Caco-2 (cell line): Measurements from ENCODE around the gene NDRG4. TPM values are rescaled to one million over a fixed set of nuclear protein-coding genes. Genes with fewer than 3 reads are reported as not detected.

Source experiments
- BruUV-seq: library from RNA; stranded (reverse); fragments of 400-500 nt; replicated peaks from 2 replicates; lab custom pipeline; 2021; lab: Mats Ljungman, UMichigan
- CTCF ChIA-PET: fragments of 300-600 bp; sonication (Branson Sonifier 250); formaldehyde crosslinking; loops from one replicate; lab custom pipeline; 2022; ENCODE audit warnings: antibody characterized with exemption; lab: Charles Lee
- POLR2A ChIA-PET: fragments of 300-600 bp; sonication (Branson Sonifier 250); formaldehyde crosslinking; loops from one replicate; lab custom pipeline; 2022; ENCODE audit warnings: antibody characterized with exemption; lab: Charles Lee
- DNase-seq, 2 experiments: peaks; one replicate each; pipeline versions ENCODE4 v3.0.0 to v3.0.0-alpha.2; 2020 to 2022
- H3K27me3 ChIP-seq: replicated peaks from 2 replicates; pipeline ENCODE4 v1.6.0; 2011; ENCODE audit warnings: low read length; ENCODE audit not compliant: control insufficient read depth, insufficient read depth
- H3K36me3 ChIP-seq: 2 replicates; pipeline ENCODE4 v1.5.1; 2011; ENCODE audit warnings: low read length; ENCODE audit not compliant: control insufficient read depth, insufficient read depth
- H3K4me1 ChIP-seq: fragments of 250-450 bp; sonication (Bioruptor Pico); 2 replicates; pipeline ENCODE4 v1.5.1; 2020; ENCODE audit warnings: mild to moderate bottlenecking
- H3K4me3 ChIP-seq: 2 replicates; pipeline ENCODE4 v1.5.1; 2011; ENCODE audit warnings: low read depth, mild to moderate bottlenecking, control low read depth, low read length
- H3K9me3 ChIP-seq: fragments of 250-450 bp; sonication (Bioruptor Pico); 2 replicates; pipeline ENCODE4 v1.5.1; 2020; ENCODE audit warnings: mild to moderate bottlenecking, moderate library complexity
- H3K27ac Mint-ChIP-seq: one replicate; pipeline ENCODE4 v1.8.0; 2022; ENCODE audit warnings: mixed read lengths; ENCODE audit not compliant: unreplicated experiment
- H3K27me3 Mint-ChIP-seq: one replicate; pipeline ENCODE4 v1.8.0; 2022; ENCODE audit warnings: mixed read lengths; ENCODE audit not compliant: insufficient read depth, unreplicated experiment
- H3K36me3 Mint-ChIP-seq: one replicate; pipeline ENCODE4 v1.8.0; 2022; ENCODE audit warnings: mild to moderate bottlenecking, mixed read lengths; ENCODE audit not compliant: insufficient read depth, unreplicated experiment
- H3K4me1 Mint-ChIP-seq: one replicate; pipeline ENCODE4 v1.8.0; 2022; ENCODE audit warnings: low read depth, mixed read lengths; ENCODE audit not compliant: unreplicated experiment
- H3K4me3 Mint-ChIP-seq: one replicate; pipeline ENCODE4 v1.8.0; 2022; ENCODE audit warnings: mild to moderate bottlenecking, moderate library complexity, mixed read lengths; ENCODE audit not compliant: unreplicated experiment
- H3K9me3 Mint-ChIP-seq: one replicate; pipeline ENCODE4 v1.8.0; 2022; ENCODE audit warnings: mixed read lengths; ENCODE audit not compliant: unreplicated experiment
- intact Hi-C: fragments of 100-400 bp; cut with micrococcal nuclease; formaldehyde crosslinking; loops from one replicate; pipeline ENCODE4 v1.10.0; 2022; ENCODE audit not compliant: unreplicated experiment
- total RNA-seq: library from RNA; stranded (reverse); gene quantifications from 2 replicates; pipeline ENCODE4 v1.2.3, GENCODE V29; 2022
- TF ChIP-seq, protein P1 (sequence below), 2 experiments: fragments of 200-600 bp in 1 of 2; IDR thresholded peaks; 1 replicate in 1 of 2; 2 replicates in 1 of 2; pipeline versions ENCODE4 v1.5.1 to v1.8.0; 2011 to 2022; ENCODE audit warnings: antibody characterized with exemption in 1 of 2, control low read depth in 1 of 2, inconsistent platforms in 1 of 2, low read depth in 1 of 2, low read length in 1 of 2, mild to moderate bottlenecking in 1 of 2, moderate library complexity in 1 of 2; ENCODE audit not compliant: insufficient read depth in 1 of 2, severe bottlenecking in 1 of 2, unreplicated experiment in 1 of 2

NDRG4 gene
- total RNA-seq, 1 experiment from 2014 or later, result 10.7 TPM

DNA sequence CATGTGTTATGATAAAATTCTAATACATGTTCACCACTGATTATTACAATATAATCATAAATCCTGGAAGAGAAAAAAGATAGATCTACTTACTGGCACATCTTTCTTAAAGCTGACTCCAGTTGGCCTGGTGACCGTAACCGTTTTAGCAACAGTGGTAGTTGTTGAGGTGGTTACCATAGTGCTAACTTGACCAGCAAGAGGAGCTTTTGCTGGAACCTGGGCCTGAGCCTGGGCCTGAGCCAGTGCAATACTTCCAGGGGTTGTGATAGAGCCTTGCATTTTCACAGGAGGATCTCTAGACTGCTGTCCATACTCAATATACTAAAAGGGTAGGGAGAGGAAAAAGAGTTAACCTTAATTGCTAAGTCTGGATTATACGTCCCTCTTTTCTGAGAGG, 51.6 kb downstream of the NDRG4 start:
- TF ChIP-seq, protein P1, sequence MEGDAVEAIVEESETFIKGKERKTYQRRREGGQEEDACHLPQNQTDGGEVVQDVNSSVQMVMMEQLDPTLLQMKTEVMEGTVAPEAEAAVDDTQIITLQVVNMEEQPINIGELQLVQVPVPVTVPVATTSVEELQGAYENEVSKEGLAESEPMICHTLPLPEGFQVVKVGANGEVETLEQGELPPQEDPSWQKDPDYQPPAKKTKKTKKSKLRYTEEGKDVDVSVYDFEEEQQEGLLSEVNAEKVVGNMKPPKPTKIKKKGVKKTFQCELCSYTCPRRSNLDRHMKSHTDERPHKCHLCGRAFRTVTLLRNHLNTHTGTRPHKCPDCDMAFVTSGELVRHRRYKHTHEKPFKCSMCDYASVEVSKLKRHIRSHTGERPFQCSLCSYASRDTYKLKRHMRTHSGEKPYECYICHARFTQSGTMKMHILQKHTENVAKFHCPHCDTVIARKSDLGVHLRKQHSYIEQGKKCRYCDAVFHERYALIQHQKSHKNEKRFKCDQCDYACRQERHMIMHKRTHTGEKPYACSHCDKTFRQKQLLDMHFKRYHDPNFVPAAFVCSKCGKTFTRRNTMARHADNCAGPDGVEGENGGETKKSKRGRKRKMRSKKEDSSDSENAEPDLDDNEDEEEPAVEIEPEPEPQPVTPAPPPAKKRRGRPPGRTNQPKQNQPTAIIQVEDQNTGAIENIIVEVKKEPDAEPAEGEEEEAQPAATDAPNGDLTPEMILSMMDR (IDR thresholded peaks at IDR 0.05; ENCODE audit: insufficient read depth in 1 of 2, low read depth in 1 of 2, low read length in 1 of 2, severe bottlenecking in 1 of 2, unreplicated experiment in 1 of 2), result no peak
- Histone ChIP-seq H3K36me3 (peaks cover 2% of the 10 kb centered on the region), H3K4me3 (no peak overlapping the region), H3K9me3 (no peaks in the 10 kb centered on the region), H3K27me3 (no peaks in the 10 kb centered on the region), H3K4me1 (no peaks in the 10 kb centered on the region)
- Mint-ChIP-seq H3K9me3 (no peaks in the 10 kb centered on the region), H3K27me3 (no peaks in the 10 kb centered on the region), H3K27ac (no peak overlapping the region), H3K4me1 (no peaks in the 10 kb centered on the region), H3K4me3 (no peak overlapping the region), H3K36me3 (peaks cover 95% of the 10 kb centered on the region)
- peak in 1 of 2 experiments; percentile 12 for DNase-seq
- POLR2A ChIA-PET, result no interaction called here
- CTCF ChIA-PET, result no interaction called here
- BruUV-seq, result no TSS peak
- intact Hi-C loops, result no loop called here

DNA sequence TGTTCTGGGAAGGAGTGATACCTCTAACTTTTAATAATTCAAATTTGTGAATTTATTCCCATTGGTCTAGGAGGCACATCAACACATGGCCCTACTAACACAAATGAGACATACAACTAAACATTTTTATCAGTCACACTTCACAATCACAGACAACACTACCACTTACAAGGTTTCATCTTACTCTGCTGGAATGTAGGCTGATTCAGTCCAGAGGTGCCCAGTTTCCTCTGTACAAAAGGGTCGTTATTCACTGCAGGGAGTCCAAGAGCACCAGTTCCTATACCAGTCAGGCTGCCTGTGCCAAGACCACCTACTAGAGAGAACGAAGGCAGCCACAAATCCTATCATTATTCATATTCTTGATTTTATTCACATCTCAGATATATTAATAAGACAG, 56.7 kb downstream of the NDRG4 start:
- TF ChIP-seq, protein P1 (IDR thresholded peaks at IDR 0.05; ENCODE audit: insufficient read depth in 1 of 2, low read depth in 1 of 2, low read length in 1 of 2, severe bottlenecking in 1 of 2, unreplicated experiment in 1 of 2), result no peak
- ChIA-PET CTCF (no interaction called here), POLR2A (no interaction called here)
- no peak overlapping the region for H3K4me3 ChIP-seq
- Mint-ChIP-seq H3K4me1 (no peaks in the 10 kb centered on the region), H3K4me3 (no peak overlapping the region), H3K36me3 (peaks cover 94% of the 10 kb centered on the region), H3K27ac (no peak overlapping the region), H3K9me3 (no peaks in the 10 kb centered on the region), H3K27me3 (no peaks in the 10 kb centered on the region)
- no peaks in the 10 kb centered on the region for H3K9me3 ChIP-seq
- peaks cover 6% of the 10 kb centered on the region for H3K36me3 ChIP-seq
- no peaks in the 10 kb centered on the region for H3K4me1 ChIP-seq
- no peak for DNase-seq
- BruUV-seq, result no TSS peak
- H3K27me3 ChIP-seq, result no peaks in the 10 kb centered on the region
- intact Hi-C loops, result no loop called here

Other genes with a start within 250 kb of the NDRG4 start
- gene PRSS54, start 205.1 kb upstream of the NDRG4 start, total RNA-seq, result not detected in 2 replicates
- gene GINS3, start 107.7 kb upstream of the NDRG4 start, total RNA-seq, result 14.2 and 15.2 TPM in 2 replicates
- 34.9 and 41.7 TPM in 2 replicates for gene SETD6, start 15.4 kb downstream of the NDRG4 start, total RNA-seq
- 413 and 417 TPM in 2 replicates for gene CNOT1, start 129.7 kb downstream of the NDRG4 start, total RNA-seq
- gene SLC38A7, start 184.6 kb downstream of the NDRG4 start, total RNA-seq, result 24.1 and 27.6 TPM in 2 replicates
- gene GOT2, start 234.2 kb downstream of the NDRG4 start, total RNA-seq, result 150 and 153 TPM in 2 replicates